ENCODE measurements around the gene ABCC1.
"Not testable (repeated sequence)": the region's sequence is repeated elsewhere in the genome, so short reads cannot be mapped to it uniquely, and the experiment has no call there.

The ABCC1 gene

DNA sequence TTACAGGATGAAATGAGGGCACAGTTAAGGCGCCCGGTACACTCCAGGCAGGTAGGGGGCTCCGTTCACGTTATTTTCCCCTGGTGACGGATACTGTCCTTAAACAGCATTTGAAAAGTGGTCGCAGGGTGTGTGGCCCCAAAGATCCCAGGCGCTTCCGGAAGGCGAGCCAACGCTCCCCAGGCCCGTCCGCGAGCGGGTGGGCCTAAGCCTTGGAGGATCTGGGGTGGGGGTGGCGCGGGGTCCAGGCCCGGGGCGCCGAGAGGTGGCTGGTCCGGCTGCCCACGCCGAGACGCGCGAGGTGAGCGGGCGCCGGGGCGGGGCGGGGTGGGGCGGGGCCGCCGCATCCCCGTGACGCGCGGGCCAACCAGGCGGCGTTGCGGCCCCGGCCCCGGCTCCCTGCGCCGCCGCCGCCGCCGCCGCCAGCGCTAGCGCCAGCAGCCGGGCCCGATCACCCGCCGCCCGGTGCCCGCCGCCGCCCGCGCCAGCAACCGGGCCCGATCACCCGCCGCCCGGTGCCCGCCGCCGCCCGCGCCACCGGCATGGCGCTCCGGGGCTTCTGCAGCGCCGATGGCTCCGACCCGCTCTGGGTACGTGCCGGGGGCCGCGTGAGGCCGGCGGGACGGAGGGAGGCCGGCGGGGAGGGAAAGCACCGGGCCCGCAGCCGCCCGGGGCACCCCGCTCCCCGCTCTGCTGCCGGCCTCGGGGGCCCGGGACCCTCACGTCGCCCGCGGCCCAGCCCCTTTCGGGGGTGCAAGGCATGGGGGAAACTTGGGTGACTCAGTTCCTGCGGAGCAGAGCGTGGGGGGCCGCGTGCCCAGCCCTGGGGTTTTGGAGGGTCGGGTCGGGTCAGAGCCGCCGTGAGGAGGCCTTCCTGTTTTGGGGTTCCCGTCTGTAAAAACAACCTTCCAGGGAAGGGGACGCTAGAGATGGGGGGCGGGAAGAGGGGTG lies at the start of gene ABCC1:
TSS of gene ABCC1 (plus strand) at position 407 of the 951 bp plus-strand sequence. CDS start at position 543, 136 bp downstream.
- DNase-seq (ENCODE audit: low read depth in 2 of 2): peak; percentile 55 to 67

DNA sequence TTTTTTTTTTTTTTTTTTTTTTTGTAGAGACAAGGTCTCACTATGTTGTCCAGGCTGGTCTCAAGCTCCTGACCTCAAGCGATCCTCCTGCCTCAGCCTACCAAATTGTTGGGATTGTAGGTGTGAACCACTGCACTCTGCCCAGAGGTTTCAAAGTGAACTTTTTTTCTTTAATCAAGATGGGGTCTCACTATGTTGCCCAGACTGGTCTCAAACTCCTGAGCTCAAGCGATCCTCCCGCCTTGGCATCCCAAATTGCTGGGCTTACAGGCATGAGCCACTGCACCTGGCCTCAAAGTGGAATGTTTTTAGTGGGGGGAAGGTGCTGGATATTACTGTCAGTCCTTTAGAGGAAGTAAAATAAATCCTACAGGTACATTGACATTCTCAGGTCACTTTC lies 49.1 kb upstream of the ABCC1 start:
- DNase-seq (ENCODE audit: low read depth in 2 of 2): no peak

DNA sequence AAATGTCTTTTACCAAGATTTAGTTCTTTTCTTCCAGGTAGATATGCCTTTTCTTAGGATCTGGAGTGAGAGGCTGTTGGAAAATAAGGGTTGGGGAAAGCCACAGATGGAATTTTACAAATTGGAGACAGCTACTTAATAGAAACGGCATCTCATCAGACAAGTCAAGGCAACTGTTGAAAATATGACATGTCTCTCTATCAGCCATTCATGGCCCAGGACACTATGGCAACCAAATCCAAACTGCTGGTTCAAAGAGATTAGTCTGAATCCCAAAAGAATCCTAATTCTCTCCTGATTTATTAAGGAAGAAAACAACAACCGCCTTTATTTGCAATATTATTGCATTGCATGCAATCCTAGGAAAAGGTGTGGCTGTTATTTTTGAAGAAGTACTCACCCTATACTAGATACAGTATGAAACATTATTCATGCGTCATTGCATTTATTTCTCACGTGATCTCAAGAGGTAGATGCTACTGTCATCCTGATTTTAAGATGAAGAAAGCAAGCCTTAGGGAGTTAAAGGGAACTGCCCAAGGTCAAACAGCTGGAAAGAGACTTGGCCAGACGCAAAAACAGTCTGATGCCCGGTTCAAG lies 48.4 kb upstream of the ABCC1 start:
- DNase-seq (ENCODE audit: low read depth in 2 of 2): no peak

DNA sequence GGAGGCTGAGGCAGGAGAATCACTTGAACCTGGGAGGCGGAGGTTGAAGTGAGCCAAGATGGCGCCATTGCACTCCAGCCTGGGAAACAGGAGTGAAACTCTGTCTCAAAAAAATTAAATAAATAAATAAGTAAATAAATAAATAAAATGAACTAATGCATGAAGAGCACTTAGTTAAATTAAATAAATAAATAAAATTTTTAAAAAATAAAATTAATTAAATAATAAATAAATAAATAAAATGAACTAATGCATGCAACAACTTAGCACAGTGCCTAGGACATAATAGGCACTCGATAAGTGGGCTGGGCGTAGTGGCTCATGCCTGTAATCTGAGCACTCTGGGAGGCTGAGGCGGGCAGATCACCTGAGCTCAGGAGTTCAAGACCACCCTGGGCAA lies 45.5 kb upstream of the ABCC1 start:
- DNase-seq (ENCODE audit: low read depth in 2 of 2): no peak

DNA sequence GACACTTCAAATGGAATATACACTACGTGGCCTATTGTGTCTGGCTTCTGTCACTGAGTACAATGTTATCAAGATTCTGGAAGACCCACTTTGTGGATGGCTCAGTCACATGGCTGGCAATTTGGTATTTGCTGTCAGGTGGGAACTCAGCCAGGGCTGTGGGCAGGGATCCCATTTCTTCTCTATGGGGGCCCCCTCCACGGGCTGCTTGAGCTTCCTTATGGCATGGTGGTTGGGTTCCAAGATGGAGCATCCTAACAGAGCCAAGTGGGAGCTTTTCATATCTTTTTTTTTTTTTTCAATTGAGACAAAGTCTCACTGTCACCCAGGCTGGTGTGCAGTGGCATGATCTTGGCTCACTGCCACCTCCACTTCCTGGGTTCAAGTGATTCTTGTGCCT lies 43.0 kb upstream of the ABCC1 start:
- no peak for DNase-seq (ENCODE audit: low read depth in 2 of 2)

DNA sequence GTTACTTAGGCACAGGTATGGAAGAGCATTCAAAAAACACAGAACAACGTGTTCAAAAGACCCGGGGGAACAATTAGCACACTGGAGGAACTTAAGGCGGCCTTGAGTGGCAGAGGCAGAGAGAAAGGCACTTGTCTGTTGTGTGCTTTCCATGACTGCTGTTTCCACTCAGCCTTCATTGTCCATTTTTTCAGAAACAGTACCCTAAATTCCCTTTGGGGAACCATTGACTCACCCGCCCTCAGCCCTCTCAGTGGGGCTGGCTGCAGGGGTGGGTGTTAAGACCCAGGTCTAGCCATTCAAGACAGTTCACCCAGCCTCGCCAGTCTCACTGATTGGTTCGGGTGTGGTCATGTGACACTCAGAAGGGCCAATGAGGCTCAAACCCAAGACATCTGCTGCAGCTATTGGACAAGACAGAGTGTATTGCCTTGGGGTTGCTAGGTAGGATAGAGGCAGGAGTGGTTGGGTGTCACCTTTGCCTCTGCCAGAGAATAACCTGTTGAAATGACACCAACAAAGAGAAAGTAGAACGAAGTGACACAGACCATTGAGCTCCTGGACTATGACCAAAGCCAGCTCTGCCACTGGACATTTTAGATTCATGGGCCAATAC lies 41.4 kb upstream of the ABCC1 start:
- peak; percentile 17 to 52 for DNase-seq (ENCODE audit: low read depth in 2 of 2)

DNA sequence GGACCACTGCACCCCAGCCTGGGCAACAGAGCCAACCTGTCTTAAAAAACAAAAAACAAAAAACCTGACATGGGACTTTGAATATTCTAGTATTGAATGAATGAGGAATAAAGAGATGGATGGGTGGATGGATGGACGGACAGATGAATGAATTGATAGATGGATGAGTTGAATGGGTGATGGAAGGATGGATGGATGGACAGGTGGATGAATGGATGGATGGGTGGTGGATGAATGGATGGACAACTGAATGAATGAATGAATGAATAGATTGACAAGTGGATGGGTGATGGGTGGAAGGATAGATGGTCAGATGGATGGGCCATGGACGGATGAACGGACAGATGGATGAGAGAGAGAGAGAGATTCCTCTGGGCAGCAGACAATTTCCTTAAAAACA lies 38.2 kb upstream of the ABCC1 start:
- no peak for DNase-seq (ENCODE audit: low read depth in 2 of 2)

DNA sequence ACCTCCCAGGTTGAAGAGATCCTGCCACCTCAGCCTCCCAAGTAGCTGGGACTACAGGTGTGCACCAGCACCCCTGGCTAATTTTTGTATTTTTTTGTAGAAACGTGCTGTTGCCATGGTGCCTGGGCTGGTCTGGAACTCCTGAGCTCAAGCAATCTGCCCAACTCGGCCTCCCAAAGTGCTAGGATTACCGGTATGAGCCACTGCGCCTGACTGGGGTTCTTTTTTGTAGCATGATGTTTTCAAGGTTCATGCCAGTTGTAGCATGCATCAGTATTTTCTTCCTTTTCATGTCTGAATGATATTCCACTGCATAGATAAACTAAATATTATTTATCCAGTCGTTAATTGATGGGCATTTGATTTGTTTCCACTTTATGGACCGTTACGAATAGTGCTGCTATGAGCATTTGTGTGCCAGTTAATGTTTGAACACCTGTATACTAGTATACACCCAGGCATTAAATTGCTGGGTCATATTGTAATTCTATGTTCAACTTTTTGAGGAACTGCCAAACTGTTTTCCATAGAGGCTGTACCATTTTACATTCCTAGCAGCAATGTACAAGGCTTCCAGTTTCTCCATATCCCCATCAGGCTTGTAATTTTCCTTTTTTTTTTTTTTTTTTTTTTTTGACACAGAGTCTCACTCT lies 36.2 kb upstream of the ABCC1 start:
- no peak for DNase-seq (ENCODE audit: low read depth in 2 of 2)

DNA sequence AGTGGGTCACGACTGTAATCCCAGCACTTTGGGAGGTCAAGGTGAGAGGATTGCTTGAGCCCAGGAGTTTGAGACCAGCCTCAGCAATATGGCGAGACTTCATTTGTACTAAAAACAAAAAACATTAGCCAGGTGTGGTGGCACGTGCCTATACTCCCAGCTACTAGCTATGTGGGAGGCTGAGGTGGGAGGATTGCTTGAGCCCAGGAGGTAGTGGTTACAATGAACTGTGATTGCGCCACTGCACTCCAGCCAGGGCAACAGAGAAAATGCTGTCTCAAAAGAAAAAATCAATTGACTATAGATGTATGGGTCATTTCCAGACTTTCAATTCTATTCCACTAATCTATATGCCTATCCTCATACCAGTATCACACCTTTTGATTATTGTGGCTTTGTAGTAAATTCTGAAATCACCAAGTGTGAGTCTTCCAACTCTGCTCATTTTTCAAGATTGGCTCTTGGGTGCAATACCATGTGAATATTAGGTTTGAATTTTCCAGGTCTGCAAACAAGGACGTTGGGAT lies 33.8 kb upstream of the ABCC1 start:
- DNase-seq (ENCODE audit: low read depth in 2 of 2): no peak

DNA sequence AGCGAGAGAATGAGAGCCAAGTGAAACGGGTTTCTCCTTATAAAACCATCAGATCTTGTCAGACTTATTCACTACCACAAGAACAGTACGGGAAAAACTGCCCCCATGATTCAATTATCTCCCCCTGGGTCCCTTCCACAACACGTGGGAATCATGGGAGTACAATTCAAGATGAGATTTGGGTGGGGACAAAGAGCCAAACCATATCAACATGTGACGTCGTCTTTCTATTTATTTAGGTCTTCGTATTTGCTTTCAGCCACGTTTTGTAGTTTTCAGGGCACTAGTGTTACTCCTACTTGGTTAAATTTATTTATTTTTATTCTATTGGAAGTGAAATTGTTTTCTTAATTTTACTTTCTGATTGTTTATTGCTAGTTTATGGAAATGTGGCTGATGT lies 33.1 kb upstream of the ABCC1 start:
- no peak for DNase-seq (ENCODE audit: low read depth in 2 of 2)

DNA sequence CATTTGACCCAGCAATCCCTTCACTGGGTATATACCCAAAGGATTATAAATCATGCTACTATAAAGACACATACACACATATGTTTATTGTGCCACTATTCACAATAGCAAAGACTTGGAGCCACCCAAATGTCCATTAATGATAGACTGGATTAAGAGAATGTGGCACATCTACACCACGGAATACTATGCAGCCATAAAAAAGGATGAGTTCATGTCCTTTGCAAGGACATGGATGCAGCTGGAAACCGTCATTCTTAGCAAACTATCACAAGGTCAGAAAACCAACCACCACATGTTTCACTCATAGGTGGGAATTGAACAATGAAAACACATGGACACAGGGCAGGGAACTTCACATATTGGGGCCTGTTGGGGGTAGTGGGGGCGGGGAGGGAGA lies 31.1 kb upstream of the ABCC1 start:
- DNase-seq (ENCODE audit: low read depth in 2 of 2): not testable (repeated sequence)

DNA sequence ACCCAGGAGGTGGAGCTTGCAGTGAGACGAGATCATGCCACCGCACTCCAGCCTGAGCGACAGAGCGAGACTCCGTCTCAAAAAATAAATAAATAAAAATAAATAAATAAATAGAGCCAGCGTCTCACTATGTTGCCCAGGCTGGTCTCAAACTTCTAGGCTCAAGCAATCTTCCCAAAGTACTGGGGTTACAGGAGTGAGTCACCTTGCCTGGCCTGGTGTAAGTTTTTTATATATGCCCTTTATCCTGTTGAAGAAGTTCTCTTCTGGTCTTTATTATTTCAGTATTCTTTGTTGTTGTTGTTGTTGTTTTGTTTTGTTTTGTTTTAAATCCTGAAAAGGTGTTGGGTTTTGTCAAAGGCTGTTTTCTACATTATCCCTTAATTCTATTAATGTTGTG lies 30.1 kb upstream of the ABCC1 start:
- DNase-seq (ENCODE audit: low read depth in 2 of 2): no peak

DNA sequence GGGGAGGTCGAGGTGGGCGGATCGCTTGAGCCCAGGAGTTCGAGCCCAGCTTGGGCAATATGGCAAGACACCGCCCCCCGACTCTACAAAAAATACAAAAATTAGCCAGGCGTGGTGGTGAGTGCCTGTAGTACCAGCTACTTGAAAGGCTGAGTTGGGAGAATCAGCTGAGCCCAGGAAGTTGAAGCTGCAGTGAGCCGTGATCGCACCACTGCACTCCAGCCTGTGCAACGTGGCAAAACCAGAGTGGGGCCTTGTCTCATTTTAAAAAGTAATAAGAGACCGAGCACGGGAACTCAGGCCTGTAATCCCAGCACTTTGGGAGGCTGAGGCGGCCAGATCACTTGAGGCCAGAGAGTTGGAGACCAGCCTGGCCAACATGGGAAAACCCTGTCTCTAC lies 24.4 kb upstream of the ABCC1 start:
- no peak for DNase-seq (ENCODE audit: low read depth in 2 of 2)

DNA sequence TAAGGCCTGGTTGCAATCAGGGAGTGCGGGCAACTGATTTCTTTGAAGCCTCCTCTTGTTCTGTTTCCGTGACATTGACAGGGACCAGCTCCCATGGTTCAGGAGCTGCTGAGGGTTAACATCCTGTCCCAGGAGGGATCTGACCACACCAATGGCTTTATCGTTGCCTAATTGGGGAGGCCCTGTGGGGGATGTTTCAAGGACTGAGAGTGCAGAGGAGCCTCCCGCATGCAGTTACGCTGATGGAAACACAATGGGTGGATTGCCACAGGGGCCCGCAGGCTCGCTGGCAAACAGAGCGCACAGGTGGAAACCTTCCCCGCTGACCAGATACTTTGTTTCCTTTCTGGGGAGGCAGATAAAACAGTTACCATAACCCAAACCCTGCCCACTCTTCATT lies 23.8 kb upstream of the ABCC1 start:
- DNase-seq (ENCODE audit: low read depth in 2 of 2): no peak

DNA sequence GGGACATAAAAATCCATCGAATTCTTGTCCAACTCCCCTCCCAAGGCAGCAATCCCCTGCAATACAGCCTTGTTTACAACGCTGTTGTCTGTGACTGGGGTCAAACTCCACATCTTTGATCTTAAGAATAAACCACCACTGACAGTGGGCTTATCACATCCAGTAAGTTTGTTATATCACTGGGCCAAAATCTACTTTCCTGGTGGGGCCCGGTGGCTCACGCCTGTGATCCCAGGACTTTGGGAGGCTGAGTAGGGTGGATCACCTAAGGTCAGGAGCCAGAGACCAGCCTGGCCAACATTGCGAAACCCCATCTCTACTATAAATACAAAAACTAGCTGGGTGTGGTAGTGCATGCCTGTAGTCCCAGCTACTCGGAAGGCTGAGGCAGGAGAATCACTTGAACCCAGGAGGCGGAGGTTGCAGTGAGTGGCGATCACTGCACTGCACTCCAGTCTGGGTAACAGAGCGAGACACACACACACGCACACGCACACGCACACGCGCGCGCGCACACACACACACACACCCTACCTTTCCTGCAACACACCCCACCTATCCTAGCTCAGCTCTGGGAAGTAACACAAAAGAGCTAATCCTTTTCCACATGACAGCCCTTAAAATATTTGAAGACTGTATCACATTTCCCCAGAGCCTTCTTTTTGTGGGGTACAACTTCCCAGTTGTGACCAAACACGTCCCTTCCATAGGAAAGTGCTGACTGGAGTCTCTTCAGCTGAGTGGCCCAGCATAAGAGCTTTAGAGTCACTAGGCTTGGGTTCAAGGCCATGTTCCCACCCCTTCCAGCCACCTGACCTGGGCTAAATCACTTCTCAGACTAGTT lies 20.9 kb upstream of the ABCC1 start:
- DNase-seq (ENCODE audit: low read depth in 2 of 2): no peak

DNA sequence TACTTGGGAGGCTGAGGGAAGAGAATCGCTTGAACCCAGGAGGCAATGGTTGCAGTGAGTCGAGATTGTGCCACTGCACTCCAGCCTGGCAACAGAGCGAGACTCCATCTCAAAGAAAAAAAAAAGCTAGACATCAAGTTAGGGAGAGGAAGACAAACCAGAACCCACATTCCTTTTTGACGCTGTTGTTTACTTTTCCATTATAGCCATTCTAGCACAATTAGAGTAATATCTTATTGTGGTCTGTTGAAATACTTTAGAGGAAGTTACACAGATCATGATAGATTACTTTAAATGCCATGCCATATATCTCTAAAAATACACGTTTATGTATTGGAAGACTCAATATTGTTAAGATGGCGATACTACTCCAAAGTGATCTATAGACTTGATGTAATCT lies 16.5 kb upstream of the ABCC1 start:
- no peak for DNase-seq (ENCODE audit: low read depth in 2 of 2)

DNA sequence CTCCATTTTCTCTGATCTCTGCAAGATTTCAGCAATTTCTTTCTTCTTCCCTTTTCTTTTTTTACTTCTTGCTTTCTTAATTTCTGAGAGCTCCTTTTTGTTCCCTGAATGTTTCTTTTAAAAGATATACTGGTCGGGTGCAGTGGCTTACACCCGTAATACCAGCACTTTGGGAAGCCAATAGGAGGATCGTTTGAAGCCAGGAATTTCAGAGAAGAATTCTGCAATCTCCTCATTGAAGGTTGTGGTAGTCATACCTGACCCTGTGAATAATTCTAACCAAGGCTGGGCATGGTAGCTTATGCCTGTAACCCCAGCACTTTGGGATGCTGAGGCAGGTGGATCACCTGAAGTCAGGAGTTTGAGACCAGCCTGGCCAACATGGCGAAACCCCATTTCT lies 15.6 kb upstream of the ABCC1 start:
- DNase-seq (ENCODE audit: low read depth in 2 of 2): no peak

DNA sequence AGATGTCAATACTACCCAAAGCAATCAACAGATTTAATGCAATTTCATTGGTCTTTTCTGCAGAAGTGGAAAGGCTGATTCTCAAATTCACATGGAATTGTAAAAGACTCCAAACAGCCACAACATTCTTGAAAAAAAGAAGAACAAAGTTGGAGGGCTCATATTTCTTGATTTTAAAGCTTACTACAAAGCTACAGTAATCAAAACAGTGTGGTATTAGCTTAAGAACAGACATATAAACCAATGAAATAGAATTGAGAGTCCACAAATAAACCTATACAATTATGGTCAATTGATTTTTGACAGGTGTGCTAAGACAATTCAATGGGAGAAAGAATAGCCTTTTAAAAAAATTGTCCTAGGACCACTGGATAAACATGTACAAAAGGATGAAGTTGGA lies 14.4 kb upstream of the ABCC1 start:
- no peak for DNase-seq (ENCODE audit: low read depth in 2 of 2)

DNA sequence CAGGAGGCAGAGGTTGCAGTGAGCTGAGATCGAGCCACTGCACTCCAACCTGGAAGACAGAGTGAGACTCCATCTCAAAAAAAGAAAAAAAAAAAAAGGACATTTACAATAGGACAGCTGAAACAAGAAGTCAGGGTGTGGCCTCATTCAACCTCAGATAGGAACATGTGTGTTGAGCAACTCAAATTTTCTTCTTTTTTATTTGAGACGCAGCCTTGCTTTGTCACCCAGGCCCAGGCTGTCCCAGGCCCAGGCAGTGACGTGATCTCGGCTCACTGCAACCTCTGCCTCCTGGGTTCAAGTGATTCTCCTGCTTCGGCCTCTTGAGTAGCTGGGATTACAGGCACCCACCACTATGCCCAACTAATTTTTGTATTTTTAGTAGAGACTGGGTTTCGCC lies 12.6 kb upstream of the ABCC1 start:
- DNase-seq (ENCODE audit: low read depth in 2 of 2): not testable (repeated sequence)

DNA sequence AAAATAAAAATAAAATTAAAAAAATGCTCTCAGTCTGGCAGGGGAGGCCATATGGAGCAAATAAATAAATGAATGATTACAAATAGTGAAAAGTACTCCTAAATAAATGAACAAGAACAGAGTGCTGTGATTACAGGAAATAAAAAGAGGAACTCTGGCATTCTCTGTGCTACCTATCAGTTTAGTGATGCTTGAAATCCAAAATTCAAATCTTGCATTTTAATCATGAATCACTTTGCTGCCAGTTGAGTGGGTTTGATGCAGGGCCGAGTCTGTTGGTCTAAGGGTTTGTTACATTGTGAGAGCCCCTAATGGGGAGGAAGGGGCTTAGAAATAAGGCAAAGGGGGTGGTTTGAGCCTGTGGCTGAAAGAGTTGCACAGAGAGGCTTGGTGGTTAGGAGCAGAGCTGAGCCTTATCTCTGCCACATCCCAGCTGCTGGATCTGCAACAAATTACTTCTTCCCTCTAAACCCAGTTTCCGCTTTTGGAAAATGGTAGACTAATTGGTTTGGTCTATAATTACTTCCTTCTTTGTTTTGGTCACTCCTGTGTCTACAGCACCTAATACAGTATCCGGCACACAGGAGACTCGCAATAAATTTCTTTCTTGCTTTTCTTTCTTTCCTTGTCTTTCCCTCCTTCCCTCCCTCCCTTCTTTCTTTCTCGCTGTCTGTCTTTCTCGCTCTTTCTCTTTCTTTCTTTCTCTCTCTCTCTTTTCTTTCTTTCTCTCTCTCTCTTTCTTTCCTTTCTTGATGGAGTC lies 6.3 kb upstream of the ABCC1 start:
- DNase-seq (ENCODE audit: low read depth in 2 of 2): no peak
